Ovary (tissue), 10 donors: Measurements from ENCODE around the gene KCNJ1. TPM values are rescaled to one million over a fixed set of nuclear protein-coding genes. Genes with fewer than 3 reads are reported as not detected.

Experiments used
- DNase-seq, 5 donors: peaks; one replicate each; pipeline ENCODE4 v3.0.0-alpha.2; 2019 to 2020
- H3K27ac ChIP-seq, 2 donors: fragments of 200-600 bp; one replicate each; pipeline versions ENCODE4 v1.5.1 to v1.8.0; 2019 to 2022
- H3K27me3 ChIP-seq: fragments of 200-600 bp; one replicate; pipeline ENCODE4 v1.8.0; 2022
- H3K36me3 ChIP-seq: fragments of 200-600 bp; sonication (generic); one replicate; pipeline ENCODE4 v1.5.1; 2019
- H3K4me1 ChIP-seq: one replicate; pipeline ENCODE4 v1.8.1; 2013; ENCODE audit warnings: mild to moderate bottlenecking, moderate library complexity; ENCODE audit not compliant: insufficient read depth
- H3K4me3 ChIP-seq: fragments of 200-600 bp; sonication (generic); one replicate; pipeline ENCODE4 v1.5.1; 2017
- H3K9me3 ChIP-seq, 2 donors: fragments of 200-600 bp in 1 of 2; sonication (generic) in 1 of 2; one replicate each; pipeline versions ENCODE4 v1.5.1 to v1.8.1; 2013 to 2019; ENCODE audit warnings: mild to moderate bottlenecking in 1 of 2, moderate library complexity in 1 of 2
- EP300 ChIP-seq: sonication (generic); formaldehyde crosslinking; IDR thresholded peaks from one replicate; pipeline ENCODE4 v1.6.1; 2017; ENCODE audit warnings: antibody characterized with exemption
- POLR2A ChIP-seq: fragments of 450-650 bp; IDR thresholded peaks from one replicate; pipeline ENCODE4 v1.6.1; 2017; ENCODE audit warnings: antibody characterized with exemption, mild to moderate bottlenecking, moderate library complexity
- WGBS, 3 donors: extraction: QIAGEN DNeasy Blood & Tissue Kit in 1 of 3; methylation state at CpG; one replicate each; pipeline versions ENCODE4 v1.1.5 to v1.1.7; 2013 to 2017; 5-methylcytosine and 5-hydroxymethylcytosine counted together
- intact Hi-C, 4 donors: fragments of 100-400 bp; cut with DNase I; formaldehyde crosslinking; loops; one replicate each; pipeline versions ENCODE4 v1.11.0 to v1.15.1; 2022 to 2023
- long read RNA-seq, 3 donors: library from polyadenylated mRNA in 2 of 3; unstranded in 2 of 3; transcript quantifications; one replicate each; pipeline ENCODE4 v2.0.0 and lab custom pipeline, GENCODE V29; 2021 to 2026
- polyA plus RNA-seq, 2 donors: library from polyadenylated mRNA; stranded (reverse); fragments of 200-250 nt in 1 of 2; fragments of 350-450 nt in 1 of 2; fragmentation: Illumina TruSeq in 1 of 2; extraction: RNeasy Lipid Tissue Mini Kit (QIAGEN cat#74804) in 1 of 2; gene quantifications; one replicate each; pipeline ENCODE4 v1.2.3, GENCODE V29; 2013 to 2014
- total RNA-seq, 7 donors: library from RNA; depleted of rRNA in 2 of 7; stranded (reverse); fragments of >200 nt in 2 of 7; fragmentation: NEBNext Ultra II Directional in 3 of 7; extraction: Animal tissue kit (Norgen Biotek cat#: 25700) in 3 of 7; gene quantifications; one replicate each; pipeline versions ENCODE4 v1.1.0 to v1.2.4, GENCODE V29; 2016 to 2023
- TF ChIP-seq, protein P1 (sequence below), 3 donors: fragments of 450-650 bp in 2 of 3; fragments of 200-600 bp in 1 of 3; IDR thresholded peaks; one replicate each; pipeline versions ENCODE4 v1.5.1 to v1.8.0; 2016 to 2022; ENCODE audit warnings: antibody characterized with exemption in 3 of 3, mild to moderate bottlenecking in 1 of 3
- donor health status: DM: no; HTN: no; CAD: no; lungs with moderate emphysema.
- donor health status: DM: no; HTN: no; CAD: no.
- donor health status: Bipolar disorder and iron deficiency.
- donor health status: DM: yes; HTN: yes; CAD: no.
- donor health status: DM: no; HTN: no; CAD: no.
- donor health status: DM: yes; HTN: yes; CAD: no.

KCNJ1 gene
- under 1 TPM in 1 of 7 donors, not detected in 6; 0.48 TPM for total RNA-seq
- polyA plus RNA-seq, result not detected
- long read RNA-seq, donor 1, result 0 reads
- long read RNA-seq, donor 2, result 0 reads
- long read RNA-seq, donor 3, result 0 reads

DNA sequence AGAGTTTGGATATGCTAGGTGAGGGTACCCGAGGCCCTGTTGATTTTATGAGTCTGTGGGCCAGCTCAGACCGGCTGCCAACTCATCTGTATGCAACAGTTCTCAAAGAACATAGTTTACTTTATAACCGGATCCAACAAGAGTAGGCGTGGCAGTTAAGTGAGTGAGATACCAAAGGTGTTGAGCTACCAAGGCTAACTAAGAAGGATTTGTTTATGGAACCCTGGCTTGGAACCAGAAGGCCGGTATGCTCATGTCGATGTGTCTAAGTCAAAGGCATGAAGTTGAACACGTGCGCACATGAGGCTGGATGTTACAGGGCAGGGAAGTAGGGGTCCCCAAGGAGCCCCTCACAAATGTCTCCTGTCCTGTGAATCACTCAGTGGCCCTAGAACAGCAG lies at the start of gene KCNJ1:
TSS of gene KCNJ1 (minus strand) at position 20 of the 400 bp plus-strand sequence. CDS start 27,053 bp downstream, outside the sequence.
- H3K36me3 ChIP-seq, result no peaks in the 10 kb centered on the region
- intact Hi-C loops, result no loop called here
- H3K27ac ChIP-seq, result no peak within 1 kb of the TSS
- no peak for DNase-seq
- H3K4me3 ChIP-seq, result no peak within 1 kb of the TSS
- no peak for TF ChIP-seq POLR2A
- H3K4me1 ChIP-seq, result no peaks in the 10 kb centered on the region
- WGBS, 3 donors, result 88 to 90% (median 89%) methylated on average over 8 of the region's 8 CpGs
- H3K9me3 ChIP-seq, result no peaks in the 10 kb centered on the region
- no peaks in the 10 kb centered on the region for H3K27me3 ChIP-seq

DNA sequence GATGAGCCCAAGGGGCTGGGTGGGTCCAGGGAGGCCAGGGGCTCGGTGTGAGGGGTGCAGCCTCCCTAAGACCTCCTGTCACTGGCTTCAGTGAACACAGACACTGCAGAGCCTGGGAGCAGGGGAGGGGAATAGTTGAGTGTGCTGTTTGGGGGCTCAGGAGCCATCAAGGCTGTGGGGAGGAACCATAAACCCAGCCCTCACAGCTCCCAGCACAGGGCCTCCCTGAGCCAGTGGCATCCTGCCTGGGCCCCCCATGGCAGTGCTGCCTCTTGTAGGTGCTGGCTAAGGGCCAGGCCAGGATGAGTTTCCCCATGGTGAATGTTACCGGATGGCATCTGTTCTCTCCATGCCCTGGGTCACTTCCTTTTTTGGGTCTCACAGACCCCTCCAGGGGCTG lies 49.6 kb upstream of the KCNJ1 start:
- no peaks in the 10 kb centered on the region for H3K27me3 ChIP-seq
- H3K4me1 ChIP-seq, result no peaks in the 10 kb centered on the region
- intact Hi-C loops, result no loop called here
- H3K9me3 ChIP-seq, result no peaks in the 10 kb centered on the region
- TF ChIP-seq EP300 (no peak), POLR2A (no peak)
- TF ChIP-seq, protein P1, sequence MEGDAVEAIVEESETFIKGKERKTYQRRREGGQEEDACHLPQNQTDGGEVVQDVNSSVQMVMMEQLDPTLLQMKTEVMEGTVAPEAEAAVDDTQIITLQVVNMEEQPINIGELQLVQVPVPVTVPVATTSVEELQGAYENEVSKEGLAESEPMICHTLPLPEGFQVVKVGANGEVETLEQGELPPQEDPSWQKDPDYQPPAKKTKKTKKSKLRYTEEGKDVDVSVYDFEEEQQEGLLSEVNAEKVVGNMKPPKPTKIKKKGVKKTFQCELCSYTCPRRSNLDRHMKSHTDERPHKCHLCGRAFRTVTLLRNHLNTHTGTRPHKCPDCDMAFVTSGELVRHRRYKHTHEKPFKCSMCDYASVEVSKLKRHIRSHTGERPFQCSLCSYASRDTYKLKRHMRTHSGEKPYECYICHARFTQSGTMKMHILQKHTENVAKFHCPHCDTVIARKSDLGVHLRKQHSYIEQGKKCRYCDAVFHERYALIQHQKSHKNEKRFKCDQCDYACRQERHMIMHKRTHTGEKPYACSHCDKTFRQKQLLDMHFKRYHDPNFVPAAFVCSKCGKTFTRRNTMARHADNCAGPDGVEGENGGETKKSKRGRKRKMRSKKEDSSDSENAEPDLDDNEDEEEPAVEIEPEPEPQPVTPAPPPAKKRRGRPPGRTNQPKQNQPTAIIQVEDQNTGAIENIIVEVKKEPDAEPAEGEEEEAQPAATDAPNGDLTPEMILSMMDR (IDR thresholded peaks at IDR 0.05), result no peak
- H3K36me3 ChIP-seq, result no peaks in the 10 kb centered on the region
- no peak overlapping the region for H3K27ac ChIP-seq
- H3K4me3 ChIP-seq, result no peak overlapping the region
- WGBS, 3 donors, result 89 to 95% (median 94%) methylated on average over 2 of the region's 2 CpGs
- DNase-seq, result no peak

DNA sequence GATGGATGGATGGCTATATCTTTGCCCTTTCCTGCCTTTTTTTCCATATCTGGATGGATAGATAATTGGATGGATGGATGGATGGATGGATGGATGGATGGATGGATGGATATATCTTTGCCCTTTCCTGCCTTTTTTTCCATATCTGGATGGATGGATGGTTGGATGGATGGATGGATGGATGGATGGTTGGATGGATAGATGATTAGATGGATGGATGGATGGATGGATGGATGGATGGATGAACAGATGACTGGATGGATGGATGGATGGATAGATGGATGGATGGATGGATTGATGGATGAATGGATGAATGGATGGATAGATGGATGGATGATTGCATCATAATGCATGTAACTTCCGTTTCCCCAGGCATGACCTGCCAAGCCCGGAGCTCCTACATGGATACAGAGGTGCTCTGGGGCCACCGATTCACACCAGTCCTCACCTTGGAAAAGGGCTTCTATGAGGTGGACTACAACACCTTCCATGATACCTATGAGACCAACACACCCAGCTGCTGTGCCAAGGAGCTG lies 49.0 kb upstream of the KCNJ1 start:
- intact Hi-C loops, result no loop called here
- no peak for DNase-seq
- TF ChIP-seq EP300, result no peak
- no peak for TF ChIP-seq POLR2A
- TF ChIP-seq, protein P1 (IDR thresholded peaks at IDR 0.05), result no peak
- Histone ChIP-seq H3K36me3 (no peaks in the 10 kb centered on the region), H3K4me1 (no peaks in the 10 kb centered on the region), H3K9me3 (no peaks in the 10 kb centered on the region), H3K27ac (no peak overlapping the region), H3K4me3 (no peak overlapping the region), H3K27me3 (no peaks in the 10 kb centered on the region)
- 65 to 82% (median 74%) methylated on average over 3 of the region's 3 CpGs for WGBS, 3 donors

DNA sequence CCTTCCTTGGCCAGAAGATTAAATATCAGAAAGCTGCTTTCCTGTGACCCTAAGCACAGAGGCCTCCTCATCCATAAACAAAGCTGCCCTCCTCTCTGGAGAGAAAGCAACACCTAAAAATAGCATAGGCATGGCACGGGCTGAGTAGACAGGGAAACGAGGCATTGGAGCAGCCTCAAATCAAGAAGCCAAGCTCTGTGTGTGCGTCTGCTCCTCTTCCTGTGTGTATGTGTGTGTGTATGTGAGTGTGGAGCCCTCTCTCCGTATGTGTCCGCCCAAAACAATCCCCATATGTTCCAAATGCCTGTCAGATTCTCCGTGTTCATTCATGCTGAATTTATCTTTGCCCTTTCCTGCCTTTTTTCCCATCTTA lies 48.0 kb upstream of the KCNJ1 start:
- Histone ChIP-seq H3K4me1 (no peaks in the 10 kb centered on the region), H3K27me3 (no peaks in the 10 kb centered on the region), H3K27ac (no peak overlapping the region), H3K9me3 (no peaks in the 10 kb centered on the region), H3K4me3 (no peak overlapping the region), H3K36me3 (no peaks in the 10 kb centered on the region)
- TF ChIP-seq, protein P1 (IDR thresholded peaks at IDR 0.05), result no peak
- no peak for TF ChIP-seq EP300
- TF ChIP-seq POLR2A, result no peak
- intact Hi-C loops, result no loop called here
- no peak for DNase-seq
- 48 to 60% (median 51%) methylated on average over 6 of the region's 6 CpGs for WGBS, 3 donors
